GM12878 (cell line): ENCODE data around the gene NIP7. TPM values are rescaled to one million over a fixed set of nuclear protein-coding genes. Genes with fewer than 3 reads are reported as not detected.

Source experiments
- BRCA1 ChIP-seq: IDR thresholded peaks from 2 replicates; pipeline ENCODE4 v1.6.1; 2011; ENCODE audit warnings: low read depth, low read length, improper control_type of control experiment
- CHD4 ChIP-seq: fragments of 200-600 bp; sonication (generic); IDR thresholded peaks from 2 replicates; pipeline ENCODE4 v1.6.1; 2016; ENCODE audit warnings: mild to moderate bottlenecking
- DPF2 ChIP-seq: fragments of 450-650 bp; IDR thresholded peaks from 2 replicates; pipeline ENCODE4 v1.6.1; 2017; ENCODE audit warnings: mild to moderate bottlenecking
- JUNB ChIP-seq: IDR thresholded peaks from 2 replicates; pipeline ENCODE4 v1.6.1; 2016; ENCODE audit warnings: antibody characterized with exemption, mild to moderate bottlenecking
- KDM1A ChIP-seq: fragments of 200-600 bp; sonication (generic); IDR thresholded peaks from 2 replicates; pipeline ENCODE4 v1.6.1; 2016; ENCODE audit warnings: borderline replicate concordance
- LARP7 ChIP-seq: fragments of 450-650 bp; IDR thresholded peaks from 2 replicates; pipeline ENCODE4 v1.6.1; 2017; ENCODE audit warnings: mild to moderate bottlenecking
- MTA3 ChIP-seq: IDR thresholded peaks from 2 replicates; pipeline ENCODE4 v1.6.1; 2012; ENCODE audit warnings: low read length, inconsistent platforms, borderline replicate concordance
- MYC ChIP-seq: IDR thresholded peaks from 2 replicates; pipeline ENCODE4 v1.6.1; 2011; ENCODE audit warnings: mild to moderate bottlenecking, low read length, moderate library complexity, inconsistent platforms; ENCODE audit not compliant: insufficient read depth, insufficient replicate concordance, insufficient read length, severe bottlenecking
- NFYB ChIP-seq: IDR thresholded peaks from 2 replicates; pipeline ENCODE4 v1.6.1; 2011; ENCODE audit warnings: low read depth, mild to moderate bottlenecking, low read length, improper control_type of control experiment, moderate library complexity; ENCODE audit not compliant: insufficient read depth
- NR2C1 ChIP-seq: fragments of 450-650 bp; IDR thresholded peaks from 2 replicates; pipeline ENCODE4 v1.6.1; 2017; ENCODE audit warnings: antibody characterized with exemption, mild to moderate bottlenecking, moderate library complexity
- POLR2AphosphoS5 ChIP-seq: IDR thresholded peaks from 2 replicates; pipeline ENCODE4 v1.6.1; 2011; ENCODE audit warnings: mild to moderate bottlenecking, low read length, inconsistent platforms
- RAD21 ChIP-seq: IDR thresholded peaks from 2 replicates; pipeline ENCODE4 v1.6.1; 2011; ENCODE audit warnings: mild to moderate bottlenecking, low read depth, low read length, moderate library complexity; ENCODE audit not compliant: insufficient read depth
- SMC3 ChIP-seq: IDR thresholded peaks from 2 replicates; pipeline ENCODE4 v1.6.1; 2011; ENCODE audit warnings: low read length, improper control_type of control experiment, borderline replicate concordance
- TAF1 ChIP-seq: IDR thresholded peaks from 2 replicates; pipeline ENCODE4 v1.6.1; 2011; ENCODE audit warnings: mild to moderate bottlenecking, low read depth, low read length, borderline replicate concordance
- YY1 ChIP-seq: IDR thresholded peaks from 2 replicates; pipeline ENCODE4 v1.6.1; 2011; ENCODE audit warnings: low read depth, mild to moderate bottlenecking, low read length
- ZBED1 ChIP-seq: IDR thresholded peaks from 2 replicates; pipeline ENCODE4 v1.6.1; 2016; ENCODE audit warnings: borderline replicate concordance
- ZSCAN29 ChIP-seq: fragments of 450-650 bp; IDR thresholded peaks from 2 replicates; pipeline ENCODE4 v1.6.1; 2017; ENCODE audit warnings: mild to moderate bottlenecking, moderate library complexity
- ZZZ3 ChIP-seq: IDR thresholded peaks from 2 replicates; pipeline ENCODE4 v1.6.1; 2011; ENCODE audit warnings: low read depth; ENCODE audit not compliant: control insufficient read depth, insufficient read length
- polyA plus RNA-seq, 11 experiments: library from polyadenylated mRNA; depleted of rRNA in 4 of 11; unstranded in 6 of 11; stranded (reverse) in 5 of 11; fragments of >200 nt; fragmentation: Nextera tagmentation in 4 of 11; fragmentation: Illumina TruSeq in 1 of 11; extraction: Ambion mirVana in 4 of 11; extraction: Trizol in 1 of 11; gene quantifications; 1 replicate in 1 of 11; 2 replicates in 10 of 11; pipeline versions ENCODE4 v1.2.1 to v1.2.3, GENCODE V29; 2011 to 2016; ENCODE audit warnings: inconsistent platforms in 2 of 11, missing spikeins in 2 of 11, low read depth in 1 of 11
- total RNA-seq, 4 experiments: library from RNA; depleted of rRNA in 3 of 4; stranded (reverse); fragments of >200 nt in 3 of 4; fragmentation: Illumina TruSeq in 1 of 4; extraction: Trizol in 1 of 4; gene quantifications; 2 replicates each; pipeline versions ENCODE4 v1.2.1 to v1.2.3, GENCODE V29; 2013 to 2021
- TF ChIP-seq, protein P1 (sequence below): IDR thresholded peaks from 2 replicates; pipeline ENCODE4 v1.6.1; 2011; ENCODE audit warnings: low read depth, mild to moderate bottlenecking, low read length, moderate library complexity, borderline replicate concordance; ENCODE audit errors: extremely low read depth
- TF ChIP-seq, protein P2 (sequence below): IDR thresholded peaks from 2 replicates; pipeline ENCODE4 v1.6.1; 2011; ENCODE audit warnings: borderline replicate concordance, low read depth, mild to moderate bottlenecking, moderate library complexity, mixed read lengths, low read length; ENCODE audit not compliant: insufficient read depth; ENCODE audit errors: extremely low read length
- TF ChIP-seq, protein P3 (sequence below): IDR thresholded peaks from 2 replicates; pipeline ENCODE4 v1.6.1; 2012; ENCODE audit warnings: low read depth, low read length, improper control_type of control experiment
- TF ChIP-seq, protein P4 (sequence below): fragments of 450-650 bp; IDR thresholded peaks from 2 replicates; pipeline ENCODE4 v1.6.1; 2017; ENCODE audit warnings: mild to moderate bottlenecking, low read depth, inconsistent platforms; ENCODE audit not compliant: poor library complexity, severe bottlenecking
- TF ChIP-seq, protein P5 (sequence below): fragments of 450-650 bp; IDR thresholded peaks from 2 replicates; pipeline ENCODE4 v1.6.1; 2016; ENCODE audit warnings: mild to moderate bottlenecking, moderate library complexity, borderline replicate concordance

Gene NIP7
- total and polyA plus RNA-seq, 10 of the 15 experiments (the other 5 are each of a cell fraction or from before 2014, with no cell fraction given), result 18.8 to 62.9 (median 56.7) TPM

DNA sequence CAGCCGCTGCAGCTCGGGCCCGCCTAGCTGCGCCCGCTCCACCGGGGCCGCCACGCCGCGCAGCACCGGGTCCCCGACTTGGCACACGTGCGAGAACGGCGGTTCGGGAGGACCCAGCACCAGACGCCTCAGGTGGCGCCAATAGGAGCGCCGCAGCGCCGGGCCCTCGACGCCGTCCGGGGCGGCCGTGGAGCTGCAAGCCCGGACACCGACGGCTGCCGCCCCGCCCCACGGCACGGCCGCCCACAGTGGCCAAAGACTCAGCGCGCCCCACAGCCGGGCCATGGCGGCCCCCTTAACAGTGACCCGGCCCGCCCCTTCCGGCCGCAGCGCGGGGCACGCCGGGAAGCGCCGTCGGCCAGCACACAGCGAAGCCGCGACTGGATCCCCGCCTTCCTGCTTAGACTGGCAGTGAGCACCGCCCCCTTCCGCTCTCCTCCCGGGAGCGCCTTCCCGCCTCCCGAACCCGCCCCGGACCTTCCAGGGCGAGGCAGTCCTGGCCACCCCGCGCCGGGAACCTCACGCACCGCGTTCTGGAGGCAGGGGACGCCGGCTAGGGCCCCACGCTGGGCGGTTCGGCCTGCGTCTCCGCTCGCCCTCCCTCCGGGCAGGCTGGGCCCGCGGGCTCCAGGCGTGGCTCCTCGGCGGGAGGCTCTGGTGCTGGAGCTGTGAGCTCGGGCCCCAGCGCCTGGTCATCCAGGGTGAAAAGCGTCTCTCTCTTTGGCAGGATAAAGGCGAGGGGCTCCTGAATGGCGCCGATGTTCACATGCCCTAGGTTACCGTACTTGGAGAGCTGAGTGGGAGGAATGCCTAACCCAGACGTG lies 9.1 kb upstream of the NIP7 start, which contains the start of gene PDF (continued):
- TF ChIP-seq, protein P1, sequence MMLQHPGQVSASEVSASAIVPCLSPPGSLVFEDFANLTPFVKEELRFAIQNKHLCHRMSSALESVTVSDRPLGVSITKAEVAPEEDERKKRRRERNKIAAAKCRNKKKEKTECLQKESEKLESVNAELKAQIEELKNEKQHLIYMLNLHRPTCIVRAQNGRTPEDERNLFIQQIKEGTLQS, result no peak
- TF ChIP-seq, protein P2, sequence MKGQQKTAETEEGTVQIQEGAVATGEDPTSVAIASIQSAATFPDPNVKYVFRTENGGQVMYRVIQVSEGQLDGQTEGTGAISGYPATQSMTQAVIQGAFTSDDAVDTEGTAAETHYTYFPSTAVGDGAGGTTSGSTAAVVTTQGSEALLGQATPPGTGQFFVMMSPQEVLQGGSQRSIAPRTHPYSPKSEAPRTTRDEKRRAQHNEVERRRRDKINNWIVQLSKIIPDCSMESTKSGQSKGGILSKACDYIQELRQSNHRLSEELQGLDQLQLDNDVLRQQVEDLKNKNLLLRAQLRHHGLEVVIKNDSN, result no peak
- no peak for TF ChIP-seq ZZZ3
- no peak; the same call in 1 of the 2 replicates for TF ChIP-seq TAF1
- no peak for TF ChIP-seq RAD21
- TF ChIP-seq, protein P3, sequence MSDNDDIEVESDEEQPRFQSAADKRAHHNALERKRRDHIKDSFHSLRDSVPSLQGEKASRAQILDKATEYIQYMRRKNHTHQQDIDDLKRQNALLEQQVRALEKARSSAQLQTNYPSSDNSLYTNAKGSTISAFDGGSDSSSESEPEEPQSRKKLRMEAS, result peak; percentile 80; the same call in 1 of the 2 replicates
- peak; percentile 96 for TF ChIP-seq YY1
- no peak for TF ChIP-seq CHD4
- no peak for TF ChIP-seq SMC3
- TF ChIP-seq DPF2, result peak; percentile 84
- TF ChIP-seq MTA3, result no peak
- no peak for TF ChIP-seq KDM1A
- peak; percentile 99 for TF ChIP-seq LARP7
- TF ChIP-seq POLR2AphosphoS5, result peak; percentile 87
- TF ChIP-seq NR2C1, result peak; percentile 74
- no peak for TF ChIP-seq JUNB
- TF ChIP-seq, protein P4, sequence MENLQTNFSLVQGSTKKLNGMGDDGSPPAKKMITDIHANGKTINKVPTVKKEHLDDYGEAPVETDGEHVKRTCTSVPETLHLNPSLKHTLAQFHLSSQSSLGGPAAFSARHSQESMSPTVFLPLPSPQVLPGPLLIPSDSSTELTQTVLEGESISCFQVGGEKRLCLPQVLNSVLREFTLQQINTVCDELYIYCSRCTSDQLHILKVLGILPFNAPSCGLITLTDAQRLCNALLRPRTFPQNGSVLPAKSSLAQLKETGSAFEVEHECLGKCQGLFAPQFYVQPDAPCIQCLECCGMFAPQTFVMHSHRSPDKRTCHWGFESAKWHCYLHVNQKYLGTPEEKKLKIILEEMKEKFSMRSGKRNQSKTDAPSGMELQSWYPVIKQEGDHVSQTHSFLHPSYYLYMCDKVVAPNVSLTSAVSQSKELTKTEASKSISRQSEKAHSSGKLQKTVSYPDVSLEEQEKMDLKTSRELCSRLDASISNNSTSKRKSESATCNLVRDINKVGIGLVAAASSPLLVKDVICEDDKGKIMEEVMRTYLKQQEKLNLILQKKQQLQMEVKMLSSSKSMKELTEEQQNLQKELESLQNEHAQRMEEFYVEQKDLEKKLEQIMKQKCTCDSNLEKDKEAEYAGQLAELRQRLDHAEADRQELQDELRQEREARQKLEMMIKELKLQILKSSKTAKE, result no peak
- TF ChIP-seq NFYB, result no peak
- TF ChIP-seq, protein P5, sequence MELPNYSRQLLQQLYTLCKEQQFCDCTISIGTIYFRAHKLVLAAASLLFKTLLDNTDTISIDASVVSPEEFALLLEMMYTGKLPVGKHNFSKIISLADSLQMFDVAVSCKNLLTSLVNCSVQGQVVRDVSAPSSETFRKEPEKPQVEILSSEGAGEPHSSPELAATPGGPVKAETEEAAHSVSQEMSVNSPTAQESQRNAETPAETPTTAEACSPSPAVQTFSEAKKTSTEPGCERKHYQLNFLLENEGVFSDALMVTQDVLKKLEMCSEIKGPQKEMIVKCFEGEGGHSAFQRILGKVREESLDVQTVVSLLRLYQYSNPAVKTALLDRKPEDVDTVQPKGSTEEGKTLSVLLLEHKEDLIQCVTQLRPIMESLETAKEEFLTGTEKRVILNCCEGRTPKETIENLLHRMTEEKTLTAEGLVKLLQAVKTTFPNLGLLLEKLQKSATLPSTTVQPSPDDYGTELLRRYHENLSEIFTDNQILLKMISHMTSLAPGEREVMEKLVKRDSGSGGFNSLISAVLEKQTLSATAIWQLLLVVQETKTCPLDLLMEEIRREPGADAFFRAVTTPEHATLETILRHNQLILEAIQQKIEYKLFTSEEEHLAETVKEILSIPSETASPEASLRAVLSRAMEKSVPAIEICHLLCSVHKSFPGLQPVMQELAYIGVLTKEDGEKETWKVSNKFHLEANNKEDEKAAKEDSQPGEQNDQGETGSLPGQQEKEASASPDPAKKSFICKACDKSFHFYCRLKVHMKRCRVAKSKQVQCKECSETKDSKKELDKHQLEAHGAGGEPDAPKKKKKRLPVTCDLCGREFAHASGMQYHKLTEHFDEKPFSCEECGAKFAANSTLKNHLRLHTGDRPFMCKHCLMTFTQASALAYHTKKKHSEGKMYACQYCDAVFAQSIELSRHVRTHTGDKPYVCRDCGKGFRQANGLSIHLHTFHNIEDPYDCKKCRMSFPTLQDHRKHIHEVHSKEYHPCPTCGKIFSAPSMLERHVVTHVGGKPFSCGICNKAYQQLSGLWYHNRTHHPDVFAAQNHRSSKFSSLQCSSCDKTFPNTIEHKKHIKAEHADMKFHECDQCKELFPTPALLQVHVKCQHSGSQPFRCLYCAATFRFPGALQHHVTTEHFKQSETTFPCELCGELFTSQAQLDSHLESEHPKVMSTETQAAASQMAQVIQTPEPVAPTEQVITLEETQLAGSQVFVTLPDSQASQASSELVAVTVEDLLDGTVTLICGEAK, result peak; percentile 50; the same call in 1 of the 2 replicates
- TF ChIP-seq ZSCAN29, result no peak
- TF ChIP-seq MYC, result peak; percentile 90
- no peak for TF ChIP-seq BRCA1
- TF ChIP-seq ZBED1, result peak; percentile 53; the same call in 1 of the 2 replicates
